ENCODE measurements around the gene C1QB.

C1QB gene

GRCh38 chr1:22629886-22630285 is 23.1 kb upstream of the C1QB start:
- no peak for DNase-seq (ENCODE audit: low read depth)
- TF ChIP-seq, protein P1, sequence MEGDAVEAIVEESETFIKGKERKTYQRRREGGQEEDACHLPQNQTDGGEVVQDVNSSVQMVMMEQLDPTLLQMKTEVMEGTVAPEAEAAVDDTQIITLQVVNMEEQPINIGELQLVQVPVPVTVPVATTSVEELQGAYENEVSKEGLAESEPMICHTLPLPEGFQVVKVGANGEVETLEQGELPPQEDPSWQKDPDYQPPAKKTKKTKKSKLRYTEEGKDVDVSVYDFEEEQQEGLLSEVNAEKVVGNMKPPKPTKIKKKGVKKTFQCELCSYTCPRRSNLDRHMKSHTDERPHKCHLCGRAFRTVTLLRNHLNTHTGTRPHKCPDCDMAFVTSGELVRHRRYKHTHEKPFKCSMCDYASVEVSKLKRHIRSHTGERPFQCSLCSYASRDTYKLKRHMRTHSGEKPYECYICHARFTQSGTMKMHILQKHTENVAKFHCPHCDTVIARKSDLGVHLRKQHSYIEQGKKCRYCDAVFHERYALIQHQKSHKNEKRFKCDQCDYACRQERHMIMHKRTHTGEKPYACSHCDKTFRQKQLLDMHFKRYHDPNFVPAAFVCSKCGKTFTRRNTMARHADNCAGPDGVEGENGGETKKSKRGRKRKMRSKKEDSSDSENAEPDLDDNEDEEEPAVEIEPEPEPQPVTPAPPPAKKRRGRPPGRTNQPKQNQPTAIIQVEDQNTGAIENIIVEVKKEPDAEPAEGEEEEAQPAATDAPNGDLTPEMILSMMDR (IDR thresholded peaks at IDR 0.05; ENCODE audit: low read depth, low read length, missing control alignments), result no peak
- H3K4me3 ChIP-seq (ENCODE audit: low read depth, low read length), result no peak overlapping the region

DNA sequence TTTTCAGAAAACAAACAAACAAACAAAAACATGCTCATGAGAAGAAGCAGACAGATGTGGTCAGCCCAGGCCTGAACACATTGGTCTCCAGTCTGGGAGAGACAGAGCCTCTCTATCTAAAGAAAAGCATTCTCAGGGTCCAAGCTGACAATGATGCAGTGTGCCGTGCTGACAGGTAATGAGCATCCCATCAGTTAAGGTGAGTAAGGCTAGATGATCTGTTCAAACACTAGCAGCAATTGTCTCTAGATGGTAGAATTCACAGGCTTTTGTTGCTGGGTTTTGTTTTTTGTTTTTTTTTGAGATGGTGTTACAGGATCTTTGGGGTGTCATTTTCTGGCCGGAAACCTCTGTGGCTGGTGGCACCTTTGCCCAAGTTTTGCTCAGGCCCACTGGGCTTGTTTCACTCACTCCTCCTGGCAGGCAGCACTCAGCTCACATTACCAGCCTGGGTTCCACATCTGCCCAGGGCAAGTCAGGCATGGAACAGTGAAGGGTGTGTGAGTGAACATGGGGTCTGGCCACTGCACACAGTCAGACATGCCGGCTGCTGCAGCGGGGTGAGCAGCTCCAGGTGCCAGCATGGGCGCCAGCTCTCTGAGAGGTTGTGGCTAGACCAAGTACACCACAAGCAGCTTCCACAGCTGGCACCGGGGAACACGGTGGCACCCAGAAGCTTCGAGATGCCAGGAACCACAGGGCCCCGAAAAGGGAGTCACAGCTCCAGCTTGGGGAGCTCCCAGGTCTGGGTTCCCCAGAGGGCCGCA is 19.2 kb upstream of the C1QB start:
- TF ChIP-seq, protein P1 (IDR thresholded peaks at IDR 0.05; ENCODE audit: low read depth, low read length, missing control alignments), result no peak
- no peak overlapping the region for H3K4me3 ChIP-seq (ENCODE audit: low read depth, low read length)
- no peak for DNase-seq (ENCODE audit: low read depth)

GRCh38 chr1:22635436-22635835 is 17.6 kb upstream of the C1QB start:
- TF ChIP-seq, protein P1 (IDR thresholded peaks at IDR 0.05; ENCODE audit: low read depth, low read length, missing control alignments), result no peak
- no peak overlapping the region for H3K4me3 ChIP-seq (ENCODE audit: low read depth, low read length)
- DNase-seq (ENCODE audit: low read depth), result no peak

GRCh38 chr1:22636353-22636752 is 16.7 kb upstream of the C1QB start, which contains the start of gene C1QA:
C1QA (plus strand) TSS chr1:22636628; CDS start chr1:22637617, 989 bp downstream.
- no peak within 1 kb of the TSS for H3K4me3 ChIP-seq (ENCODE audit: low read depth, low read length)
- no peak for DNase-seq (ENCODE audit: low read depth)
- TF ChIP-seq, protein P1 (IDR thresholded peaks at IDR 0.05; ENCODE audit: low read depth, low read length, missing control alignments), result no peak

GRCh38 chr1:22636927-22637326 is 16.1 kb upstream of the C1QB start:
- TF ChIP-seq, protein P1 (IDR thresholded peaks at IDR 0.05; ENCODE audit: low read depth, low read length, missing control alignments), result no peak
- no peak for DNase-seq (ENCODE audit: low read depth)

GRCh38 chr1:22637907-22638445 is 15.1 kb upstream of the C1QB start:
- TF ChIP-seq, protein P1 (IDR thresholded peaks at IDR 0.05; ENCODE audit: low read depth, low read length, missing control alignments), result no peak
- no peak overlapping the region for H3K4me3 ChIP-seq (ENCODE audit: low read depth, low read length)

More at GRCh38 chr1:22636927-22637326, 16.1 kb upstream of the C1QB start:
- no peak overlapping the region for H3K4me3 ChIP-seq (ENCODE audit: low read depth, low read length)

More at GRCh38 chr1:22637907-22638445, 15.1 kb upstream of the C1QB start:
- DNase-seq (ENCODE audit: low read depth), result no peak
